HG02678 (cell line): ENCODE results near the gene FAM131A.

Experiments used
- ATAC-seq: cut with Tn5 transposase; IDR thresholded peaks from one replicate; pipeline ENCODE4 v1.9.1; 2021; ENCODE audit warnings: mild to moderate bottlenecking, moderate library complexity; ENCODE audit not compliant: unreplicated experiment

The FAM131A gene

DNA sequence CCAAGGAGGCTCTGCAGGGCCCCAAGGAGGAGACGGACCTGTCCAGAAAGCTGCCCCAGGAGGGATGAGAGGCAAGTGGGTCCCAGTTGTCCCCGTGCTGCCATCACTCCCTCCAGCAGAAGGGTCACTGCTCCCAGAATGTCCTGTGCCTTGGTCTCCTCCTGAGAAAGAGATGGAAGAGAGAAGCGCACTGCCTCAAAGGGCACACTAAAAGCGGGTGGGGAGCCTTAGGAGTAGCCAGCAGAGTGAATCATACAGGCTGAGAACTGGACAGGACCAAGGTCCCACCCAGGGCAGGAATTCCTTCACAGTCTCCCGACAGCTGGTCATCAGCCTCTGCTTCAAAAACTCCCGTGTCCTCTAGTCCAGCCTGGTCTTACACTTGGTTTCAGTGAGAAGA is 36.0 kb downstream of the FAM131A start:
- no peak for ATAC-seq

DNA sequence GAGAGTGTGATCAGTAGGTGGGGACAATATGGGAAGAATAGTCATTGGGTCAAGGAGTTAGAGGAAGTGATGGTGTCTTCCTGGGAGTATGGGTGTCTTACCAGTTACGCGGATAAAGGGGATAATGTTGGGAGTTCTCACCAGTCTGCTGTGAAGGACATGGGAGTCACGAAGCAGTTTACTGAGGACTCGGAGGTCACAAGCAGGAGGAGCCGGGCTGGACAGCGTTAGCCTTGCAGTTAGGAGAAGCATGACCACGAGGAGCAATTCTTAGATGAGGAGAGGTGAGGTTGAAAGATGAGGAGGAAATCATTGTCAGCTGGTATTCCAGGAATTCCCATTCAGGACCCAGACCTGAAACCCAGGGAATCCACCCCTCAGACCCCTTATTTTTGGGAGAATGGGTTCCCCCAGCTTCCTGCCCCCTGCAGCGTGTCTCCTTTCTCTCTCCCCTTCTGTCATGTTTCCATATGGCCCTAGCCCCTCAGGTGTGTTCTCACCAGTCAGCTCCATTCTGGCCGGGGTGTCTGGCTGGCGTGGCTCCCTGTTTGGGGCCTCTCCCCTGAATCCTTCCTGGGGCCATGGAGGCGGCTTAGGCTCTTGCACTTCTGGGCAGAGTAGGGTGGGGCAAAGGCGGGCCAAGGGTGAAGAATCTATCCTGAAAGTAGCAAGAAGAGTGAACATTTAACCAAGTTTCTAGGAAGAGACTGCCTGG is 38.5 kb downstream of the FAM131A start:
- no peak for ATAC-seq

DNA sequence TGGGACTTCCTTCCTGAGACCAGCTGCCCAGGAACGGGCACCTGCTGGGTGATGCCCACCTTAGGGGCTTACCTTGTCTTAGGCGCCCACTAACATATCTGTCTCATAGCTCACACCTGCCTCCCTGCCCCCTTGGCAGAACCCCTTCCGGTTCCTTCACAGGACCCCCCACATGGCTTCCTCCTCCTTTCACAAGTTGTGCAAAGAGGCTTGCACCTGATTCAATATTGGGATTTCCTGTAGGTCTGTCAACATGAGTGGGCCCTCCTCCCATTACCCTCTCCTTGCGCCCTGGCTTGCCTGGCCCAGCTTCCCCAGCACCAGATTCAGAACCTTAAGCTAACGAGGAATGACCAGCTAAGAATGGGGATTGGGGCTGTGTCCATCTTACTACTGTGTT is 40.0 kb downstream of the FAM131A start:
- ATAC-seq: no peak

DNA sequence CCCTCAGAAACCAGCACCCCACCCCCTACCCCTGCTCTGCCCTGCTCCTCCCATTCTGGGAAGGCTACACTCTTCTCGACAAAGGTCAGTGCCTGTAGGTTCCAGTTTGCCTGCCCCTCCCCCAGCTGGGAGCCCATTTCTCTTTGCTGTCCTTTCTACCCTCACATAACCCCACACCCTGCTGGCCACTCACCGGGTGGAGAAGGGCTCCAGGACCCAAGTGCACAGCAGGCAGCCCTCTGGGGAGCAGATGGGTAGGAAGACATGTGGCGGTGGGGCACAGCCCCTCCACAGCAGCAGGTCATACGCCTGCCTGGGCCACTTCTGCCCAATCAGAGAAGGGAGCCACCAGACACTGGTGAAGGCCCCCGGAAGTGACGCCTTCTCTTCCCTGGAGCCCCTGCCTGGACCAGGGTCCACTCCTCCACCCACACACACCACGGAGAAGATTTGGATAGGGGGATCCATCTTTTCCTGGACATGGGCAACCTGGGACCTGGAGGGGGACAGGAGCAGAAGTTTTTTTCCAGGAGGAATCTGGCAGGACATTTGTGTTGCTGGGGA is 40.6 kb downstream of the FAM131A start, which contains the start of gene THPO:
Gene THPO (minus strand): TSS at position 326 of the 564 bp plus-strand sequence. CDS start 1,948 bp downstream, outside the sequence.
- no peak for ATAC-seq

DNA sequence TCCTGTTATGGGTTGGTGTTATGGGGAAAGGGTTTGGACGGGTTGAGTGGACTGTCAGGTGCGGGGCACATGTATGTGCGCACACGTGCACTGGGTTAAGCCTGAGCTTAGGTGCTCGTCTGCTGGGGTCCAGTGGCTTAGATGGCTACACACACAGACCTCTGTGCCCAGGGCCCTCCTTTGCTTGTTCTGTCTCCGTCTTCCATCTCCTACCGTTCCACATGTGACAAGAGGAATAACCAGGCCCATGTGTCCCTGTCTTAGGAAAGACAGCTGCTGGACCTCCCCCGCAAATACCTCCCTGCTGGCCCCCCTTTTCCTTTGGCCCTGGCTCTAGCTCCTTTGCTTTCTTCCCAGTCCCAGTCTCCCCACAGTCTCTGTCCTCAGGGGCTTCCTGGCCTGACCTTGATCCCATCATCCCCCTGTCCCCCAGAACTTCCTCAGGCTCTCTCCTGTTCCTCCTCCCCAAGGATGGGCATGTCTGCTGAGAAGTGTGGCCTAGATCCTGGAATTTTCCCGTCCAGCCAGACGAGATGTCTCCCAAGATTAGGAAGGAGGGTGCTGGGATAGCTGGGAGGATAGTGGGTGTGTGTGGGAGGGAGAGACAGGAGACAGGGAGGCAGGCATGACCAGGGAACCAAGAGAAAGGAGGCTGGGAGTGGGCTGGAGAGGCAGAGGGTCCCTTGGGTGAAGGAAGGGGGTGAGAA is 41.4 kb downstream of the FAM131A start:
- ATAC-seq: no peak

DNA sequence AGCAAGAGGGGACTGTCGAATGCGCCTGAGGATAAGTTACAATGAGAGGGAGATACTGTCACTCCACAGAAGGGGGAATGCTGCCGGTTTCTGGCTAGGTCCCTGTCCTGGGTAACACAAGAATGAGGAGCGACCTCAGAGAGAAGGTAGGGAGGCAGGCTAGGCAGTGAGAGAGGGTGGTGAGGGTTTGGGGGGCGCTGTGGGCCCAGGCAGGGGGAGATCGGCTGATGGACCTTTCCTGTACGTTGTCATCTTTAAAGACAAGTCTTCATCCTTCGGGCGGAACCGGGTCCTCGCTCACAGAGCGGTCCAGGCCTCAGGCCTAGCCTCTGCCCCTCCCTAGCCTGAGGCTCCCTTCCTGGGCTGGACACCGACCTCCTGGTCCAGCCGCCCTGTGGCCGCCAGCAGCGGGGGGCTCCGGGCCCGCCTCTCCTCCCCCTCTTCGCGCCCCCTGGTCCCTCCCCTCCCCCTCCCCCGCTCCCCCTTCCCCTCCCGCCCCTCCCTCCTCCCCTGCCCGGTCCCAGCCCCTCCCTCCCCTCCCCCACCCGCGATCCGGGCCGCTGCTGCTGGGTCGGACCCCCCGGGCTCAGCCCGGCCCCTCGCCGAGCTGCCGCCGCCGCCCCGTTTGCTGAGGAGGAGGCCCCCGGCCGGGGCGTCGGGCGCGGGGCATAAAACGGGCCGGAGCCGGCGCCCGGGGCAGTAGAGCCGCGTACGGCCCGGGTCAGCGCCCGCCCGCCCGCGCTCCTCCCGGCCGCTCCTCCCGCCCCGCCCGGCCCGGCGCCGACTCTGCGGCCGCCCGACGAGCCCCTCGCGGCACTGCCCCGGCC is 42.2 kb downstream of the FAM131A start, which contains the start of gene CHRD:
Gene CHRD (plus strand): TSS at position 697 of the 827 bp plus-strand sequence. CDS start 265 bp downstream, outside the sequence.
- no peak for ATAC-seq

DNA sequence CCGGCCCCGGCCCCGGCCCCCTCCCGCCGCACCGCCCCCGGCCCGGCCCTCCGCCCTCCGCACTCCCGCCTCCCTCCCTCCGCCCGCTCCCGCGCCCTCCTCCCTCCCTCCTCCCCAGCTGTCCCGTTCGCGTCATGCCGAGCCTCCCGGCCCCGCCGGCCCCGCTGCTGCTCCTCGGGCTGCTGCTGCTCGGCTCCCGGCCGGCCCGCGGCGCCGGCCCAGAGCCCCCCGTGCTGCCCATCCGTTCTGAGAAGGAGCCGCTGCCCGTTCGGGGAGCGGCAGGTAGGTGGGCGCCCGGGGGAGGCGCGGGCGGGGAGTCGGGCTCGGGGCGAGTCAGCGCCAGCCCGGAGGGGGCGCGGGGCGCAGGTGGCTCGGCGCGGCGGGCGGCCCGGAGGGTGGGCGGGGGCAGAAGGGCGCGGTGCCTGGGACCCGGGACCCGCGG is 42.8 kb downstream of the FAM131A start:
- no peak for ATAC-seq

DNA sequence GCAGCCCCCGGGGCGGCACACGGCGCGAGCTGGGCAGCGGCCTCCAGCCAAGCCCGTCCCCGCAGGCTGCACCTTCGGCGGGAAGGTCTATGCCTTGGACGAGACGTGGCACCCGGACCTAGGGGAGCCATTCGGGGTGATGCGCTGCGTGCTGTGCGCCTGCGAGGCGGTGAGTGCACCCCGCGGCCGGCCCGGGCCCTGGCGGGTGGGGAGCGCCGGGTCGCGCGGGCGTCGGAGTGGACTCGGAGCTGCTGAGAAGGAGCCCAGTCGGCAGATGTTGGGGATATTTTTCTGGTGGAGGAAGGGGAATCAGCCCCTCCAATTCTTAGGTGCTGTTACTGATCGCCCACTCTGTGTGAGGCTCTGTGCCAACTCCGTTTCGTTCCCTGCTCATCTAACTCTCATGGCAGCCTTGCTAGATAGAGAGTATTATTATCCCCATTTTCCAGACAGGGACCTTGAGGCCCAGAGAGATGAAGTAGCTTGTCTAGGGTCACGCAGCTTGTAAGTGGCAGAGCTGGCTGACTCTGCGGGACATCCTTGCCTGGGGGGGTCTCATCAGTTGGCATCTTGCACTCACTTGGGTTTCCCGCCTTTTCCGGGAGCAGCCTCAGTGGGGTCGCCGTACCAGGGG is 43.3 kb downstream of the FAM131A start:
- ATAC-seq: no peak

DNA sequence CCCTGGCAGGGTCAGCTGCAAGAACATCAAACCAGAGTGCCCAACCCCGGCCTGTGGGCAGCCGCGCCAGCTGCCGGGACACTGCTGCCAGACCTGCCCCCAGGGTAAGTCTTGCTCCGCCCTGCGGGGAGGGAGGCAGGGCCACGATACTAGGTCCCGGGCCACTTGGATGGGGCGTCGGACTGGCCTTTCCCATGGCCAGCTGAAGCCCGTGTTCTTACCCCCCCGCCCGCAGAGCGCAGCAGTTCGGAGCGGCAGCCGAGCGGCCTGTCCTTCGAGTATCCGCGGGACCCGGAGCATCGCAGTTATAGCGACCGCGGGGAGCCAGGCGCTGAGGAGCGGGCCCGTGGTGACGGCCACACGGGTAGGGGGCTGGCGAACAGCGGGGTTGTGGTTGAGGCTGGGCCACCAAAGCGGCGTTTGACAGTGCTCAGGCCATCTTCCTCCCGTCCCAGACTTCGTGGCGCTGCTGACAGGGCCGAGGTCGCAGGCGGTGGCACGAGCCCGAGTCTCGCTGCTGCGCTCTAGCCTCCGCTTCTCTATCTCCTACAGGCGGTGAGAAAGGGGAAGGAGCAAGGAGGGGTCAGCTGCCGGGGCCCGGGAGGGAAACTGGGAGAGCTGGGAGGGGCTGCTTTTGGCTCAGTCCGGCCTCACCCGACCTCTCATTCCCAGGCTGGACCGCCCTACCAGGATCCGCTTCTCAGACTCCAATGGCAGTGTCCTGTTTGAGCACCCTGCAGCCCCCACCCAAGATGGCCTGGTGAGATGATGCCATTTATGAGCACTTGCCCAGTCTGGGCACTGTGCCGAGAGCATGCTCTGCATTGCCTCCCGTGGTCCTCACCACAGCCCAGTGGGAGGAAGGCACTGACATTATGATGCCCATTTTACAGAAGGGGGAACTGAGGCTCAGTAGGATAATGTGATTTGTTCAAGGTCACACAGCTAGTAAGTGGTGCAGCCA is 44.1 kb downstream of the FAM131A start:
- no peak for ATAC-seq

DNA sequence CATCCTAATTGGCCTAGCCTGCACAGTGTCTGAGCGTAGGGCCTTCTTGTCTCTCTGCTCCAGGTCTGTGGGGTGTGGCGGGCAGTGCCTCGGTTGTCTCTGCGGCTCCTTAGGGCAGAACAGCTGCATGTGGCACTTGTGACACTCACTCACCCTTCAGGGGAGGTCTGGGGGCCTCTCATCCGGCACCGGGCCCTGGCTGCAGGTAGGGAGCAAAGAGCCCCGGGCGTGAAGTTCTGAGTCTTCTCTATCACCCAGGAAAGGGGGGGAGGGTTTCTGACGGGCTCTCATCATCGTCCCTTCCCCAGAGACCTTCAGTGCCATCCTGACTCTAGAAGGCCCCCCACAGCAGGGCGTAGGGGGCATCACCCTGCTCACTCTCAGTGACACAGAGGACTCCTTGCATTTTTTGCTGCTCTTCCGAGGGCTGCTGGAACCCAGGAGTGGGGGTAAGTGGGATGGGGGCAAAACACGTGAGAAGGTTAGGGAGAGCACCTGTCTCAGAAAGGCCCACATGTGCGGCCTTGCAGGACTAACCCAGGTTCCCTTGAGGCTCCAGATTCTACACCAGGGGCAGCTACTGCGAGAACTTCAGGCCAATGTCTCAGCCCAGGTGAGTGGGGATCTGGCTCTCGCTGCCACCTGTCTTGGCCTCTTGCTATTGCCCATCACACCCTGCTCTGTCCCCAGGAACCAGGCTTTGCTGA is 45.1 kb downstream of the FAM131A start:
- no peak for ATAC-seq

DNA sequence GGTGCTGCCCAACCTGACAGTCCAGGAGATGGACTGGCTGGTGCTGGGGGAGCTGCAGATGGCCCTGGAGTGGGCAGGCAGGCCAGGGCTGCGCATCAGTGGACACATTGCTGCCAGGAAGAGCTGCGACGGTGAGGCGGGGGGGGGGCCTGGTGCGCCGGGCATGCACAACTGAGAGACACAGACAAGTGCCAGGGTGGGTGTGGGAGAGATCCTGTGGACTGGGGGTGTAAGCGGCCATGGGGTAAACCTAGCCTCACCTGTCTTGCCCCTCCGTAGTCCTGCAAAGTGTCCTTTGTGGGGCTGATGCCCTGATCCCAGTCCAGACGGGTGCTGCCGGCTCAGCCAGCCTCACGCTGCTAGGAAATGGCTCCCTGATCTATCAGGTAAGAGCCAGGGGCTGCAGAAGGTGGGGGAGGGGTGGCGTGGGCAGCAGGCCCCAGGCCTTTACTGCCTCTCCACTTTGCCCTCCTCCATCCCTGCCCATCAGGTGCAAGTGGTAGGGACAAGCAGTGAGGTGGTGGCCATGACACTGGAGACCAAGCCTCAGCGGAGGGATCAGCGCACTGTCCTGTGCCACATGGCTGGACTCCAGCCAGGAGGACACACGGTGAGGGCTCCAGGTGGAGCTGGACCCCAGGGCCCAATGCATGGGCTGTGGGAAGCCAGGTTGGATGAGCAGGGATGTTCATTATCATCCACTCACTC is 45.8 kb downstream of the FAM131A start:
- no peak for ATAC-seq

DNA sequence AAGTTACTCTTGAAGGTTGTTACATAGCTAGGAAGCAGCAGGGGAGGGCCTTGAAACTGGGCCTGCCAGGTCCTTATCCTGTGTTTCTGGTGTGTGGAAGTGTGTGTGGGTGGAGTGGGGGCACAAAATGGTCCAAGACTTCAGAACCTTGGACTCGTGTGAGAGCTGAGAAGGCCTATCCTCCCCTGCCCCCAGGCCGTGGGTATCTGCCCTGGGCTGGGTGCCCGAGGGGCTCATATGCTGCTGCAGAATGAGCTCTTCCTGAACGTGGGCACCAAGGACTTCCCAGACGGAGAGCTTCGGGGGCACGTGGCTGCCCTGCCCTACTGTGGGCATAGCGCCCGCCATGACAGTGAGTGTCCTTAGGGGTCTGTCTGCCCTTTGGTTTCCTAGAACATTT is 46.9 kb downstream of the FAM131A start:
- ATAC-seq: no peak

DNA sequence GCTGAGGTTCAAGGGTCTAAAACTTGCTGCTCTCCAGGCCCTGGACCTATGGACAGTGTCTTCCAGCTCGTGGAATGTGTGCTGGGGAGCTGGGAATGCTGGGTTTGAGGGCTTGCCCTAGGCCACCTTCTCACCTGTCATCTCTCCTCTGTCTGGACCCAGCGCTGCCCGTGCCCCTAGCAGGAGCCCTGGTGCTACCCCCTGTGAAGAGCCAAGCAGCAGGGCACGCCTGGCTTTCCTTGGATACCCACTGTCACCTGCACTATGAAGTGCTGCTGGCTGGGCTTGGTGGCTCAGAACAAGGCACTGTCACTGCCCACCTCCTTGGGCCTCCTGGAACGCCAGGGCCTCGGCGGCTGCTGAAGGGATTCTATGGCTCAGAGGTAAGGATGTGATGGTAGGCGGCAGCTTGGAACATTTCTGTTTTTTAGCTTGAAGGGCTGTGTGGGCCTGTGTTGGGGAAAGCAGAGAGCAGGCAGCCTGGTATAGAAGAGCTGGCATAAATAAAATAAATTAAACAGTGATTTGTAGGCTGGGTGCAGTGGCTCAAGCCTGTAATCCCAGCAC is 47.5 kb downstream of the FAM131A start:
- no peak for ATAC-seq

DNA sequence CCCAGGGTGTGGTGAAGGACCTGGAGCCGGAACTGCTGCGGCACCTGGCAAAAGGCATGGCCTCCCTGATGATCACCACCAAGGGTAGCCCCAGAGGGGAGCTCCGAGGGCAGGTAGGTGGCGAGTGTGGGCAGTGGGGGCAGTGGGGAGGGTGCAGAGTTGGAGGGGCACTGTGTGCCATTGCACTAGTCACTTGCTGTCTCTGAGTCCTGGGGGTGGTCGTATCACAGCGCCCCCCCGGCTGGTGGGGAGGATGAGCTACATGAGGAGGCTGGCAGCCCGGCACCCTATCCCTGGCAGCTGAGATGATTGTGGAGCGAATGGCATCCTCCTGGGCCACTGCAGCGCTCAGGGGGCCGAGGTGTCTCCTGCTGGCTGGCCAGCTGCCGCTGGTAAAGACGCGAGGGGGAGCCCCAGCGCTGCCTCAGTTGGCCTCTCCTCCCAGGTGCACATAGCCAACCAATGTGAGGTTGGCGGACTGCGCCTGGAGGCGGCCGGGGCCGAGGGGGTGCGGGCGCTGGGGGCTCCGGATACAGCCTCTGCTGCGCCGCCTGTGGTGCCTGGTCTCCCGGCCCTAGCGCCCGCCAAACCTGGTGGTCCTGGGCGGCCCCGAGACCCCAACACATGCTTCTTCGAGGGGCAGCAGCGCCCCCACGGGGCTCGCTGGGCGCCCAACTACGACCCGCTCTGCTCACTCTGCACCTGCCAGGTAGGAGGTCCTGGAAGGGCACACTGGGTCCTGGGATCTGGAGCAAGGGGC is 48.8 kb downstream of the FAM131A start:
- ATAC-seq: no peak

DNA sequence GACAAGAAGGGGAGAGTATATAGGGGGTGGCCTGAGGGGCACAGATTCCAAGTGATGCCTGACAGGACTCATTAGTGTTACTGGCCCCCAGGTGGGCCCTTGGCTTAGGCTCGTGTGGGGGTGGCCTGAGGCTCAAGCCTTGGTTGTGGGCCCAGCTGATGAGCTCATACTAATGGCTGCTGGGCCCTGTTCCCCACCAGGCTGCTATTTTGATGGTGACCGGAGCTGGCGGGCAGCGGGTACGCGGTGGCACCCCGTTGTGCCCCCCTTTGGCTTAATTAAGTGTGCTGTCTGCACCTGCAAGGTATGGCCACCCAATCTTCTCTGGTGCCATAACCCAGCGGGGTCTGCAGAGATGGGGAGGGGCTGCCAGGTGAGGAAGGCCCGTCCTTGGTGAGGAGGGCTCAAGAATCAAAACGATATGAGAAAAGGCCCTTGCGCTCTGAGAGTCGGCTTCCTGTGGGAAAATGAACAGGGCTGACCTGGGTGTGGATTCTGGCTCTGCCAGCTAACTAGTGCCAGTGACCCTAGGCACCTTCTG is 49.8 kb downstream of the FAM131A start:
- no peak for ATAC-seq

DNA sequence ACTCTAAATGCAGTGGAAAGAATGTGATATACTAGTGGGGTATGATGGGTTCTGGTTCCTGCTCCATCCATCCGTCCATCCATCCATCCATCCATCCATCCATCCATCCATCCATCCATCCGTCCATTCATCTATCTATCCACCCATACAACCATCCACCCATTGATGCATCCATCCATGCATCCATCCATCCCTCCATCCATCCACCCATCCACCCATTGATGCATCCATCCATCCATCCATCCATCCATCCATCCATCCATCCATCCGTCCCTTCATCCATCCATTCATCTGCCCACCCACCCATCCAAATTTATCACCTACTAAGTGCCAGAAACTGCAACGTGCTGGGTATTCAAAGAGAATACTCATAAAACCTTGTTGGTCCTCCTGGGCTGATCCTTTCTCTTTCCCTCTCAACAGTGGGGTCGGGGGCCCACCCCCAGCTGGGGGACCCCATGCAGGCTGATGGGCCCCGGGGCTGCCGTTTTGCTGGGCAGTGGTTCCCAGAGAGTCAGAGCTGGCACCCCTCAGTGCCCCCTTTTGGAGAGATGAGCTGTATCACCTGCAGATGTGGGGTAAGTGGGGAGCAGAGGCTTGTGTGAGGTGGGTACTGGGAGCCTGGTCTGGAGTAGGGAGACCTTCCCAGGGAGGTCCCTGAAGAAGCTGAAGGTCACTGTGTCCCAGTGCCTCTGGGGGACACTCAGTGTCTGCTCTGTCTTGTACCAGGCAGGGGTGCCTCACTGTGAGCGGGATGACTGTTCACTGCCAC is 51.0 kb downstream of the FAM131A start:
- ATAC-seq: no peak
